Measurements from ENCODE around the gene CAPN9.
A peak's percentile ranks its signal among the peaks of the same experiment; 100 is the strongest.
"Not testable (repeated sequence)": the region's sequence is repeated elsewhere in the genome, so short reads cannot be mapped to it uniquely, and the experiment has no call there.

Gene CAPN9

DNA sequence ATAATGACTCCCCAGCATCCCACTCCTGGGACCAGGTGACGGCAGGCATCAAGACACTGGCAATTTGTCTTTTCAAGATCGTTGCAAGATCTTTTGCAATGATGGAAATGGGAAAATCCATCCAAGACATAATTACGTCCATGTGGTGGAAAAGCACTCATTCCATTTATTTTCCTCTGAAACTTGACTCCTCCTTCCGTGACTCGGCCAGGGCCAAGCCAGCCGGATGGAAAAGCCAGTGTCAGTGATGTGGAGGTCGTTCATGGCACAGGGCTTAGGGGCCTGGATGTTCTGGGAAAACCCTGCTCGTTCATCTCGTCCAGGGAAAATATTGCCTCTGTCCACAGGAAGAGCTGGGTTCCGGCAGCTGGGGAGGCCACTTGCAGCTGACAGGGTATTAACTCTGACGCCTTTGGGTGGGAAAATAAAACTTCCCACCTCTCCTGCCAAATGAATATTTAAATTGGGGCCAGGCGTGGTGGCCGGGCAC is 74.9 kb downstream of the CAPN9 start:
- no peak for DNase-seq

DNA sequence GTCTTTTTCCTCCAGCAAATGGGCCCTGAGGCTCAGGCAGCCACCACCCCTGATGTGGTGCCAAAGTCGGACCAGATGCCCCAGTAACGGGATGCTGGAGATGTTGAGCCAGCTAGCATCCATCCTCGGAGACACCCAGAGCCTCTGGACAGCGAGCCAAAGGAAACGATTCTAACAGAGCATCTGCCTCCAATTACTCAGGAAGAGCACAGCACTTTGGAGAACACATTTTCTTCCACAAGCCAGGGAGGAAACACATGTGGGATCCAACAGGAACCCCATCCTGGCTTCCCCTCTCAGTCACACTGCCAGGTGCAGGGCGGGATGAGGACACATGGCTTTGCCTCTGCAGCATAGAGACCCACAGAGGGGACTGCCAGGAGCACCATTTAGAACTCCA is 76.2 kb downstream of the CAPN9 start:
- DNase-seq: peak in 3 of 58 donors; percentile 17 to 37 (median 36)

DNA sequence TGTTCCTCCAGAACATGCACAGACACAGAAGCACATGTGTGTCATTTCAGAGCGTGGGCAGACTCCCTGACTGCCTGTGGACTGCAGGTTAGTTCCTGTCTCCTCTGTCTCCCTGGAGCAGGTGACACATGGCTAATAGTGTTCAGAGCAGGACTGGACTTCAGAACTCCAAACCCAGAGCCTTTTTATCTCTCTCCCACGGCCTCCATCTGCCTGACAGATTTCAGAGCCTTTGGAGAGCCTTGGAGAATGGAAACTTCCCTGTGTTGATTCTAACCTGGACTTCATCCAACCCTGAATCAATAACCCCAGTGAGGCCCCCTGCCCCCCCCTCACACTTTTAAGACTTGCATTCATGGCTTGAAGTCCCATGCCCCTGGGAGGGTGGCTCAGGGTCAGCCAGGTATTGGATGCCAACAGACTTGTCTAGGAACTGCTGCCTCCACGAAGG is 76.8 kb downstream of the CAPN9 start:
- peak in 1 of 58 donors; percentile 24 for DNase-seq

DNA sequence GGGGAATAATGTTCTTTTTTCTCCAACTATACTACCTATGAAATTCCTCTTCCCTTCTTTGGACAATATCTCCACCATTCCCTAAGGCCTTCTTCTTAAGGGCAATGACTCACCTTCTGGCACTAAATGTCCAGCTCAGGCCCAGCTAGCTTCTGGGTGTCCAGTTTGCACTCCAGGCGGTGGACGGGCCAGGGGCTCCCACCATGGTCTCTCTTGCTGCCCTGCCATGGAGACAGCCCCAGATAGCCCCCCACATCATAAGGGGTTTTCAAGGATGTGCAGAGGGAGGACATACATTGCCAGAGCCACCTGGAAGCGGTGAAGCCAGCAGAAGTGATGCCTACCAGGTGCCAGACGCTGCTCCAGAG is 77.3 kb downstream of the CAPN9 start:
- no peak for DNase-seq

DNA sequence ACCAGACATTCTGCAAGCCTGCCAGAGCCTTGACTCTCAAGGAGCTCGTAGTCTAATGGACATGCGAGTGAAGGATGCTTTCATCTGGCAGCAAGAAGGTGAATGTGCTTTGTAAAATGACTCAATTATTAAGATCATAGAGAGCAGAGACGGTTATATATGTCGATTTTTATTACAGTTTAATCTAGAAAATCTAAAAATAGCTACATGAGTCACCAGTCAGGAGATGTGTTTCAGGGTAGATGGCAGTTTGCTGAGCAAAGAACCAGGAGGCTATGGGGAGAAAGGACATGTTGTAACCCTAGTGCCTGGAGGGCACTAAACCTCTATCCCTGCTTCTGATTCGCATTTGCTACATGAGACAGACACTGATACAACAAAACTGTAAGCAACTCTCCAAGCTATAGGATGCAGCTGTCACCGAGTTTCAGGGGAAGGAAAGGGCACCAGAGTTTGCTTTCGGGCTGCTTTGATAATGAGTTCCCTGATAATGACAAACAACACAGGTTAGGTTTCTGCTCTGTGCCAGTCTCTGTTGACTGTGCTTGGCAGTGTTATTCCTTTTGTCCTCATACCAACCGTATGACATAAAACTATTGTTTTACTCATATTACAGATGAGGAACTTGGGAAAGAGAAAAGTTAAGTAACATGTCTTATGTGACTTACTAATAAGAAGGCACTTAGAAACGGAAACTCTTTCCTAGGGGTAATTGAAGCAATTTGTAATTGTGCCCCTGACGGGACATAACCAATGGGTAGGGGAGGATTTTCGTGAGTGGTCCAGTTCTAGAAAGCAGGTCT is 77.9 kb downstream of the CAPN9 start:
- no peak for DNase-seq

DNA sequence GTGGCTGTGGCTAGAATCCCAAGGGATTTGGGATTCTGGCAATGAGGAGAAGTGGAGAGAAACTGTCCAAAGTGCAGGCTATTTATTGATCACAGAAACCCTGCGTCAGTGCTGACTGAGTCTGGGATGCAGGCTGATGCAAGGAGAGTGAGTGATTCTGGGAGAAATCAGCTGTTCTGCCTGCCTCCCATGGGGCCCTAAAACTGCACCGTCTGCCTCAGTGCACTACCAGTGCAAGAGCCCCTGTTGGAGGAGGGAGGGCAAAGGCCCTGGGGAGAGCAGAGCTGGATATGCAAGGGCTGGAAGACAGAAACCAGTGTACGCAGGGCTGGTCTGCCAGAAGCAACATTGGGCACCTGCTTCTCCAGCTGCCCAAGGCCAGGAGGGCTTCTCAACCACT is 78.6 kb downstream of the CAPN9 start:
- DNase-seq: no peak

DNA sequence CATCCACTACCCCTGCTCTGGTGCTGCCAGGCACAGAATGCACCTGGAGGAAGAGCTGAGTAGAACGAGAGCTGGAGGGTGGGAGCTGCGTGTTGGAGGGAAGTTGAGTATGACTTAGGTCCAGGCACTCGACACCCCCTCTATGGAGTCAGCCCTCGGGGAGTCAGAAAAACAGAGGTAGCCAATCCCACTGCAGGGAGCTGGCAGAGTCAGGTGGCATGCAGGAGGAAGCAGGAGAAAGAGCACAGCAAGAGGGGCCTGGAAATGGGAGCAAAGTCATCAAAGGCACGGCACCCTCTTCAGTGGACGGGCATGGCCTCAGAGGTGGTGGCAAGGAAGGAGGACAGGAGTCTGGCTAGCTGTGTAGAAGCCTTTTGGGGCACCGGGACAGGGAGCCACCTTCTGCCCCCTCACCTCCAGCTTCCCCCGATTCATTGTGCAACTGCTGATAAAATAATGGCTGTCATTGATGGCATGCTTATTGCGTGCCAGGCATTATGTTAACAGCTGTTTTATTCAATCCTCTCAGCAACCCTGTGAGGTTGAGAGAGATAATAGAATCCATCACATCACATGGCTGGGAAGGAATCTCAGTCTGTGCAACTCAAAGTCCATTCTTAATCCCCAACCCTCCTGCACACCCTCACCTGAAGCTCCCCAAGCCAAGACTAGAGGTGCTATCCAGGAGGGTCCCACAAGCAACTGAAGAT is 79.1 kb downstream of the CAPN9 start:
- DNase-seq: peak in 1 of 58 donors; percentile 19

DNA sequence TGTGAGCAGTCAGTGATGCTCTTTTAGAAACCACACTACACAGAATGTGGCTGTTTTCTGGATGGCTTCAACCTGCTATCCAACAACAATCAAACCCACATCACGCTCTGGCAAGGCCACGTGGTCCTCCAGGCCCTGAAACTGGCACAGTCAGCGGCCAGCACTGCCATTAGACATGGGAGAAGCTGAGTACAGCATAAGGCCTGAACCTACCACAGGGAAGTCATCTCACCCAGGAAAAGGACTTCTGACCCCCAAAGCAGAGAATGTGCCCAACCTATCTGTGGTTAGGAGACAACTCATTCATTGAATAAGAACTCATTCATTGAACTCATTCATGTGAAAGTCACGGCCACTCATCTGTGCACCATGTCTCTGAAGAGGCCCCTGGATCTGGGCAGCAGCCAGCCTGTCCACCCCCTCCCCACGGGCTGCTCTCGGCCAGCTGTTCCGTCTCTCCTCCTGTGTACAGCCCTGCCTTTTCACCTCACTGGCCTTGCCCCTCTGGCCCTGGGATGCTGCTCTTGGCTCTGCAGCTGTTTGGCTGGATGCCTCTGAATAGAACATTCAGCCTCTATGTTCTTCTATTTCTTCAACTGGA is 80.0 kb downstream of the CAPN9 start:
- DNase-seq: peak in 35 of 58 donors; percentile 23 to 83 (median 61)

DNA sequence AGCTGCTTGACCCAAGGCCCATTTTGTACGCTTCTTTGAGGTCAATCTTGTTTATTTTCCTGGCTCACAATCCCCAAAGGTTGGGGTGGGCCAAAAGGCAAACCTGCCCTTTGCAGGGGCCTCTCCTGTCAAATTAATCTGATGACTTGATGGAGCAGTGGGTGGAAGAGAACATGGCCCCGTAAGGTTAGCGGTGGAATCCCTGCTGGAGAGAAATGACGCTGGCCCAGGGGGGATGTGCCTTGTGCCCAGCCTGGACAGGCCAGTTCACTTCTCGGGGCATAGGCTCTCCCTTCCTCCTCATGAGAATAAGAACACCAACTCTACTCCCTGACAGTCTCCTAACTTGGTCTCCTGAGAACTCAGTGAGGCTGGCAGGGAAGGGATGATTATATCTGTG is 80.6 kb downstream of the CAPN9 start:
- DNase-seq: no peak

DNA sequence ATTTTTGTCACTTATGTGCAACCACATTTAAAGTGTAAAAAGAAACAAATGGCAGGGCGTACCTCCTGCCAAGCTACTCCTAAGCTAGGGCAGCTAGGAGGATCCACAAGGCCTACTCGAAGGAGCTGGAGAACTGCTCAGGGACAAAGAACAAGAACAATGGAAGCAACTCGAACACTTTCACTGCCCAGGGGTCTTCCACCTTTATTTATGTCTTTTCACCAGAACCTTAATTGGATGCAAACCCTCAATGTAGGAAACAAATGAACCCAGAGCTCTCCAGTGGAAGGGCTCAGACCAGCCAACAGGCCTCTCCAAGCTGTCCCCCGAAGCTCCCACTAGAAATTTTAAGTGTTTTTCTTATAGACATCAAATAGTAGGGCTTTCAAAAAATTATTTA is 81.2 kb downstream of the CAPN9 start:
- no peak for DNase-seq

DNA sequence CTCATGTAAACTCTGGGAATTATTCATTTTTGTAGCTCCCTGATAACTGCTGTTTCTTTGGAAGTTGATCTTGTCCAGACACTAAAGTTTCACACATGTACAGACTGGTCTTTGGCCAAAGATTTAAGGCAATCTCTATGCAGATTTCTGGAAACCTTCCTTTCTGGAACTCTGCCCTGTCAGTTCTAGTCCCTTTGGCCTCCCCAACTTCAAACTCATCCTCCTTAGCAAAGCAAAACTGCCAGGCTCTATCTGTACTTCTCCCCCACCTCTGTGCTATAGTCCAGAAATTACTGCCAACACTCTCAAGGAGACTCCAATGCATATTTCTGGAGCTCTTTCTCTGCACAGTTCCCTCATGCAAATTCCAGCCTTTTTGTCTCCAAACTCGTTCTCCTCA is 84.6 kb downstream of the CAPN9 start:
- no peak for DNase-seq

DNA sequence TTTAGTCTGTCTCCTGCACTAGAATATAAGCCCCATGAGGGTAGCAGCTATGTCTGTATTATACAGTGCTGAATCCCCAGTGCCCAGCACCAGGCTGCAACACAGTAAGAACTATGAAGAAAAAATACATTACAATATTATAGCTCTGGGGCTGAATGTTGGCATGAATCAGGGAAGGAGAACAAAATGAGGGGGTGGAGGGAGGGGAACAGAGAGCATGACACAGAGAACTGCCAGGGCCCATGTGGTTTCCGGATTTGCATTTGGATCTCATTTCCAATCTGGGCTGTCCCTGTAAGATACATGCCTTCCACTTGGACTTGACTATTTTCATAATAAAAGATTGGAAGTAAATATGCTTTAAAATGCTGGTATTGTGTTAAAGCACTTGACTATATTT is 85.3 kb downstream of the CAPN9 start:
- DNase-seq: no peak

DNA sequence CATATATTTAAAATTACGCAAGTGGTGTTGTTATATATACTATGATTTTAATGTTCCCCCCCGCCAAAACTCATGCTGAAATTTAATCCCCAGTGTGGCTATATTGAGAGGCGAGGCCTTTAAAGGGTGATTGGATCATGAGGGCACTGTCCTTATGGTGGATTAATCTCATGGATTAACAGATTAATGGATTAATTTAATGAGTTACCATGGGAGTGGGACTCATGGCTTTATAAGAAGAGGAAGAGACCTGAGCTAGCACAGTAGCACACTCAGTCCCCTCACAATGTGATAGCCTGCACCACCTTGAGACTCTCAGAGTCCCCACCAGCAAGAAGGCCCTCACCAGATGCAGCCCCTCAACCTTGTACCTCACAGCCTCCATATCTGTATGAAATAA is 86.3 kb downstream of the CAPN9 start:
- DNase-seq: no peak

DNA sequence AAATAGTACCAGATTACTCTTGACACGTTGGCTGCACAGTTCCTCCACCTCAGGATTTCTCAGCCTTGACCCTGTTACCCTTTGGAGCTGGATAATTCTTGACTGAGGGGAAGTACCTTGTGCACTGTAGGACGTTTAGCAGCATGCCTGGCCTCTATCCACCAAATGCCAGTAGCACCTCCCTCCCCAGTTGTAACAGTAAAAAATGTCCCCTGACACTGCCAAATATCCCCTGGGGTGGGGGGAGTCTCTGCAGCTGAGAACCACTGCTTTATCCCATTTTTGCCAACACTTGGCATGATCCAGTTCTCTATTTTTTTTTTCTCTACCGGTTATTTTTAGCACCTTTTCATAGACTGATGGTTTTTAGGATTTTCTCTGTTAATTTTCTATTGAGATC is 87.1 kb downstream of the CAPN9 start:
- DNase-seq: no peak

DNA sequence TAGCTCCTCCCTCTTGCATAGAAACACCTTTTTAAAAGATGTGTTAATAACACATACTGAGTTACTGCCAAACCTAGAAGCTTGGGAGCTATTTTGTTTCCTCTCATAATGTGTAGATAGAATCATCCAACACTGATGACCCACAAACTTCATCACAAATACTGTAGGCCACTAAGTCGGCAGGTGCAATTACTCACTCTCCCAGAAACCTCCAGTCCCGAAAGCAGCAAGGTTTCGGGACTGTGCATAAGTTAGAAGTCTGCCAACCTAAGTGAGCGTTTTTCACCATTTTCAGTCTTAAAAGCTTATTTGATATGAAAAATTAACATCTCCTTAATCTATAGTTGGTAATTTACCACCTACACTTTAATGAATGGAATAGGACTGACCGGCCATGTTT is 89.2 kb downstream of the CAPN9 start:
- no peak for DNase-seq

DNA sequence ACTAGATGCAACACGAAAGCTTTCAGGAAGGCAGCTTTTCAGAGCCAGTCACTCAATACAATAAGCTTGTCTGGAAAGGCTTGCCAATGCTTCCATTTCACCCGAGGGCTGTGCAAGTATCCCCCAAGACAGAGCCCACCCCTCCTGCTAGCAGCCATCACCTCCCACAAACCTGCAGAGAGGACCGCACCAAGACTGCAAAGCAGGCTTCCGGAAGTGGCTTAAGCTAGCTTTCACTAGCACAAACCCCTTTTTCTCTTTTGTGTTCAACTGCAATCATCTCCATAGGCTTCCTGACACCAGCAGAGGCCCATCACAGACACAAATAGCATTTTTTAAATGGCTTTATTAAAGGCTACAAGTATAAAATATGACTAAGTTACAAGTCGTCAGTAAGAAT is 89.6 kb downstream of the CAPN9 start:
- DNase-seq: no peak

DNA sequence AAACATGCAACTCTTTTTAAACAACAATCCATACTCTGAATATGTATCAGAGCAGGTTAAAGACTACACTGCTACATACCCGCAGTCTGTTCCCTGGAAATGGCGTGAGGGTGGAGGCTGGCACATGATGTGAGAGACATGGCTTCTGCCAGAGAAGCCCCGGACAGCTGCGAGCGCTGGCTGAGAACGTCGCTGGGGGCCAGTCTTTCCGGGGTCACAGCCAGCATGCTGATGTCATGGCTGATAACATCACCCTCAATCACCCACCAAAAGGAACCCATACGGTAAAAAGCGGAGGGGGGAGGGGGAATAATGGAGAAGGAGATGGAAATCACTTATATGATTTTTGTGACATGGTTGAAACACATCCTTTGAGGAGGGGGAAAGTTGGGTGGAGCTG is 92.0 kb downstream of the CAPN9 start:
- DNase-seq: peak in 36 of 58 donors; percentile 5 to 75 (median 48)

DNA sequence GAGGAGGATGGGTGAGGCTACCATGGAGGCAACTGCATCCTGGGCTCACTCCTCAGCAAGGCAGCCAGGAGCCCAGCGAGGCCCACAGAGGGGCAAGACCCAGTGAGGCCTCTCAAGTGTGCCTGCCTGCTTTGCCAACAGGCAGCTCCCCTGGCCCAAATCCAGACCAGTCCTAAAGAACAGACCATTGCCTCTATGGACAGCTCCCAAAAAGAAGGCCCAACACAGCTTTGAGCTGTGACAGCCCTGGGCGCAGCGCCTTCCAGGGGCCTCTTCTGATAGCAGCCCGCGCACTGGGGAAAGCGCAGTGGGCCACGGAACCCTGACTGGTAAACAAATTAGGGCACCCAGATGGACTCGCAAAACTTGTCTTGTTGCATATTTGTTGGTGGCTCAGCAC is 95.6 kb downstream of the CAPN9 start:
- DNase-seq: no peak

DNA sequence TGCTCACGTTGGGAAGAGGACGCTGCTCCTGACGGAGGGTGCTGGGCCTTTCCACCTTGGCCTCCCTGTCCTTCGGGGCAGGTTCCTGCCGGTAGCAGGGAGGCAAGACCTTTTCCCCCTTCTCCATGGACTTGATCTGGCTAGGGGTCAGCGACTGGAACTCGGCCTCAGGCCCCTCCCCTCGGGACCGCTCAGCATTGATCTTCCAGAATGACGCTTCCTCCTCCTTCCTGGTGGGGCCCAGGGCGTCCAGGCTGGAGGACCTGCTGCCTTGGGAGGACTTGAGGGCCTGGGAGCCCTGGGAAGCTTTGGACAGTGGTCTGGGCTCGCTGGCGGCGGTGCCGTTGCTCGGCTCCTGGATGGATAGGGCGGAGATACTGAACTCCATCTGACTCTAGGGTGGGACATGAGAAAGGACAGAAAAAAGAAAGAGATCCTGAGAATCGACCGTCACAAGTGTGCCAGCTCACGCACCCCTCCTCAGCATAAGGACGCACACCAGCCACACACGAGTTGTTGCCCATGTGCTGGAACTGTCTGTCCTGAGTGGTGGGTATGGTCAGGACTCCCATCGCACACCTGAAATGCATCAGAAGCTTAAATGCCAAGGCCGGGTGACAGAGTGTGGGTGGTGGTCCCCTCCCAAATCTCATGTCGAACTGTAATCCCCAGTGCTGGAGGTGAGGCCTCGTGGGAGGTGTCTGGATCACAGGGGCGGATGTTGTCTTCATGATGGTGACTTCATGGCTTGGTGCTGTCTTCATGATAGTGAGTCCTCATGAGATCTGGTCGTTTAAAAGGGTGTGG is 96.5 kb downstream of the CAPN9 start:
- DNase-seq: no peak

DNA sequence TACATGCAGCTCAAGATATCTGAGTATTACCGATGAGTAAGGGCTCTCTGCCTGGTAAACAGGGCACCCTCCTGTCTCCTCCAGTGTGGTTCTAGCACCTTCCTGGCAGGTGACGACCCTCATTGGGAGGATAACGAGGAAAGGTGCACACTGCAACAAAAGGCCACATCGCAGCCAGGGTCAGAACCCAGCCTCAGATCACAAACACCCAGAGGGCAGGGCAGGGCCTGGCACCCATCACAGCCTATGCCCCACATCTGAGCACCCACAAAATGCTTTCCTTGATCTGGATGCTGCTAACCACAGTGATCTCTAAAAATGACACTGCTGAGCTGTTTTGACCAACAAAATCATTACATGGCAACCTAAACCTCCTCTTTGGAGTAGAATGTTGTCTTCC is 97.4 kb downstream of the CAPN9 start:
- no peak for DNase-seq

DNA sequence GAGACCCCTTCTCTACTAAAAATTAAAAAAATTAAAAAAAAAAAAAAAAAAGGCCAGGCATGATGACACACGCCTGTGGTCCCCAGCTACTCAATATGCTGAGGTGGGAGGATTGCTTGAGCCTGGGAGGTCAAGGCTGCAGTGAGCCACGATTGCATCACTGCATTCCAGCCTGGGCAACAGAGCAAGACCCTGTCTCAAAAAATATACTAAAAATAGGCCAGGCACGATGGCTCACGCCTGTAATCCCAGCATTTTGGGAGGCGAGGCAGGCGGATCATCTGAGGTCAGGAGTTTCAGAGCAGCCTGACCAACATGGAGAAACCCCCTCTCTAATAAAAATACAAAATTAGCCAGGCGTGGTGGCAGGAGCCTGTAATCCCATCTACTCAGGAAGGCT is 98.0 kb downstream of the CAPN9 start:
- DNase-seq: not testable (repeated sequence)

DNA sequence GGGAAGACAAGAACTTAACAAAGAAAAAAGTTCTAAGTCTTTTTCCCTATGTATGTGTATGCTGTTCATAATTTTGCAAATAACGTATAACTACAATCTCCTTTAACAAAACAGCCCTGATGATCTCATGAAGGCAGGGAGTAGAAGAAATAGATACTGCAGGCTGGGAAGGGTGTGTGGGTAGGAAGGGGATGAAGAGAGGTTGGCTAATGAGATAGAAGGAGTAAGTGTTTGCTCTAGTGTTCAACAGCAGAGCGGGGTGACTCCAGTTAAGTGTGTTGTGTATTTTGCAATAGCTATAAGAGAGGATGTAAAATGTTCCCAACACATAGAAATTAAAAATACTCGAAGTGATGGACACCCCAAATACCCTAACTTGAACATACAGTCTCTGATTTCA is 101.0 kb downstream of the CAPN9 start:
- no peak for DNase-seq

Measured in anterior cingulate cortex (tissue), 58 donors.